Skeletal muscle satellite cell (primary cell): ENCODE data around the gene PTS.
A peak's percentile ranks its signal among the peaks of the same experiment; 100 is the strongest.

ENCODE experiments used
- H3K27me3 ChIP-seq: 2 replicates; pipeline ENCODE4 v1.7.0; 2013; ENCODE audit warnings: low read length; ENCODE audit not compliant: control insufficient read depth, insufficient read depth
- H3K36me3 ChIP-seq: 2 replicates; pipeline ENCODE4 v1.7.0; 2013; ENCODE audit warnings: mild to moderate bottlenecking, control low read depth, low read length; ENCODE audit not compliant: insufficient read depth
- H3K4me1 ChIP-seq: 2 replicates; pipeline ENCODE4 v1.7.0; 2013; ENCODE audit warnings: low read length; ENCODE audit not compliant: control insufficient read depth, insufficient read depth
- H3K4me2 ChIP-seq: 2 replicates; pipeline ENCODE4 v1.7.0; 2013; ENCODE audit warnings: mild to moderate bottlenecking, low read length
- H3K4me3 ChIP-seq: 2 replicates; pipeline ENCODE4 v1.7.0; 2013; ENCODE audit warnings: low read length
- H3K9ac ChIP-seq: 2 replicates; pipeline ENCODE4 v1.7.0; 2013; ENCODE audit warnings: mild to moderate bottlenecking, low read depth, low read length, moderate library complexity
- H3K9me3 ChIP-seq: replicated peaks from 2 replicates; pipeline ENCODE4 v1.7.0; 2013; ENCODE audit warnings: mild to moderate bottlenecking, control low read depth, low read length

Gene PTS

GRCh38 chr11:112268406-112268805, 42.2 kb downstream of the PTS start:
- Histone ChIP-seq H3K27me3 (peaks cover 2% of the 10 kb centered on the region), H3K4me2 (no peak overlapping the region), H3K9me3 (no peaks in the 10 kb centered on the region), H3K9ac (no peak overlapping the region), H3K36me3 (no peaks in the 10 kb centered on the region), H3K4me1 (no peaks in the 10 kb centered on the region), H3K4me3 (no peak overlapping the region)

GRCh38 chr11:112269139-112269538, 42.9 kb downstream of the PTS start:
- Histone ChIP-seq H3K36me3 (no peaks in the 10 kb centered on the region), H3K4me3 (no peak overlapping the region), H3K9ac (no peak overlapping the region), H3K27me3 (peaks cover 4% of the 10 kb centered on the region), H3K9me3 (no peaks in the 10 kb centered on the region), H3K4me1 (no peaks in the 10 kb centered on the region), H3K4me2 (no peak overlapping the region)

GRCh38 chr11:112270551-112271180, 44.4 kb downstream of the PTS start:
- Histone ChIP-seq H3K4me3 (no peak overlapping the region), H3K9ac (no peak overlapping the region), H3K4me1 (no peaks in the 10 kb centered on the region), H3K27me3 (peaks cover 5% of the 10 kb centered on the region), H3K4me2 (no peak overlapping the region), H3K36me3 (no peaks in the 10 kb centered on the region), H3K9me3 (no peaks in the 10 kb centered on the region)

GRCh38 chr11:112271242-112271641, 45.0 kb downstream of the PTS start:
- H3K36me3 ChIP-seq, result no peaks in the 10 kb centered on the region
- no peak overlapping the region for H3K4me2 ChIP-seq

GRCh38 chr11:112273066-112273465, 46.8 kb downstream of the PTS start:
- Histone ChIP-seq H3K36me3 (no peaks in the 10 kb centered on the region), H3K9me3 (no peaks in the 10 kb centered on the region), H3K4me2 (no peak overlapping the region), H3K4me3 (no peak overlapping the region), H3K9ac (no peak overlapping the region), H3K4me1 (no peaks in the 10 kb centered on the region), H3K27me3 (peaks cover 10% of the 10 kb centered on the region)

More at GRCh38 chr11:112271242-112271641, 45.0 kb downstream of the PTS start:
- Histone ChIP-seq H3K9ac (no peak overlapping the region), H3K9me3 (no peaks in the 10 kb centered on the region), H3K4me1 (no peaks in the 10 kb centered on the region), H3K27me3 (peaks cover 6% of the 10 kb centered on the region), H3K4me3 (no peak overlapping the region)

GRCh38 chr11:112274007-112274783, 48.0 kb downstream of the PTS start:
- H3K4me2 ChIP-seq, result no peak overlapping the region
- H3K4me1 ChIP-seq, result no peaks in the 10 kb centered on the region
- H3K4me3 ChIP-seq, result no peak overlapping the region

GRCh38 chr11:112277029-112277428, 50.8 kb downstream of the PTS start:
- no peak overlapping the region for H3K9ac ChIP-seq
- H3K4me2 ChIP-seq, result no peak overlapping the region
- no peaks in the 10 kb centered on the region for H3K9me3 ChIP-seq

More at GRCh38 chr11:112274007-112274783, 48.0 kb downstream of the PTS start:
- H3K36me3 ChIP-seq, result no peaks in the 10 kb centered on the region
- no peak overlapping the region for H3K9ac ChIP-seq
- H3K9me3 ChIP-seq, result no peaks in the 10 kb centered on the region
- H3K27me3 ChIP-seq, result peaks cover 10% of the 10 kb centered on the region

GRCh38 chr11:112277941-112278340, 51.7 kb downstream of the PTS start:
- Histone ChIP-seq H3K9me3 (no peaks in the 10 kb centered on the region), H3K36me3 (no peaks in the 10 kb centered on the region)

More at GRCh38 chr11:112277029-112277428, 50.8 kb downstream of the PTS start:
- Histone ChIP-seq H3K36me3 (no peaks in the 10 kb centered on the region), H3K4me3 (no peak overlapping the region), H3K27me3 (peaks cover 10% of the 10 kb centered on the region), H3K4me1 (no peaks in the 10 kb centered on the region)

GRCh38 chr11:112278803-112279202, 52.6 kb downstream of the PTS start:
- Histone ChIP-seq H3K4me1 (no peaks in the 10 kb centered on the region), H3K27me3 (peaks cover 16% of the 10 kb centered on the region), H3K4me2 (no peak overlapping the region), H3K4me3 (no peak overlapping the region), H3K9me3 (no peaks in the 10 kb centered on the region), H3K9ac (no peak overlapping the region), H3K36me3 (no peaks in the 10 kb centered on the region)

More at GRCh38 chr11:112277941-112278340, 51.7 kb downstream of the PTS start:
- H3K4me3 ChIP-seq, result no peak overlapping the region
- no peak overlapping the region for H3K9ac ChIP-seq
- H3K4me1 ChIP-seq, result no peaks in the 10 kb centered on the region
- peaks cover 14% of the 10 kb centered on the region for H3K27me3 ChIP-seq
- H3K4me2 ChIP-seq, result no peak overlapping the region

- Histone ChIP-seq H3K4me2 (peak overlapping the region; percentile 88), H3K4me3 (peak overlapping the region; percentile 68), H3K4me1 (no peaks in the 10 kb centered on the region), H3K27me3 (peaks cover 13% of the 10 kb centered on the region), H3K36me3 (no peaks in the 10 kb centered on the region), H3K9ac (peak overlapping the region; percentile 66), H3K9me3 (no peaks in the 10 kb centered on the region)
Observed at GRCh38 chr11:112279901-112280267, 53.7 kb downstream of the PTS start.

- H3K27me3 ChIP-seq, result peaks cover 13% of the 10 kb centered on the region
- H3K4me3 ChIP-seq, result peak overlapping the region; percentile 68
- peak overlapping the region; percentile 66 for H3K9ac ChIP-seq
- H3K9me3 ChIP-seq, result no peaks in the 10 kb centered on the region
- H3K36me3 ChIP-seq, result no peaks in the 10 kb centered on the region
- H3K4me2 ChIP-seq, result peak overlapping the region; percentile 88
- no peaks in the 10 kb centered on the region for H3K4me1 ChIP-seq
Observed at GRCh38 chr11:112280268-112281126, 54.3 kb downstream of the PTS start.
